ENCODE data around the gene SMARCB1.

Gene SMARCB1

GRCh38 chr22:23762842-23763578 is 23.8 kb upstream of the SMARCB1 start, which contains the start of gene C22orf15:
Gene C22orf15 (plus strand): TSS chr22:23762990. CDS start chr22:23763307, 317 bp downstream.
- DNase-seq (ENCODE audit: low read depth in 2 of 2) = no peak

DNA sequence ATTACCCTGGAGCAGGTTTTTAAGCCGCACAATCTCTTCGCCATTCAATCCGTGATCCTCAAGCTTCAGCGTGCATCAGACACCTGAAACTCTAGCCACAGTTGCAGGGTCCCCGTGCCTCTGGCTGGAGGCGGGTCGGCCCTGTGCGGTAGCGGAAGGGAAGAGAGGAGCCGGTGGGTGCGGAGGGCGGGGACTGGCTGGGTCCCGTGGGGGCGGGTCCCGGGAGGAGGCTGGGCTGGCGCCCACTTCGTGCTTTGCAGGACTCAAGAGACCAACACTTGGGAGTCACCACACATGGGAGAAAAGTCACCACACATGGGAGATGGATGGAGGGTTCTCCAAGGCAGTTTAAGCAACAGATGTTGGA is 23.2 kb upstream of the SMARCB1 start:
- DNase-seq (ENCODE audit: low read depth in 2 of 2) = peak; percentile 49 to 57

DNA sequence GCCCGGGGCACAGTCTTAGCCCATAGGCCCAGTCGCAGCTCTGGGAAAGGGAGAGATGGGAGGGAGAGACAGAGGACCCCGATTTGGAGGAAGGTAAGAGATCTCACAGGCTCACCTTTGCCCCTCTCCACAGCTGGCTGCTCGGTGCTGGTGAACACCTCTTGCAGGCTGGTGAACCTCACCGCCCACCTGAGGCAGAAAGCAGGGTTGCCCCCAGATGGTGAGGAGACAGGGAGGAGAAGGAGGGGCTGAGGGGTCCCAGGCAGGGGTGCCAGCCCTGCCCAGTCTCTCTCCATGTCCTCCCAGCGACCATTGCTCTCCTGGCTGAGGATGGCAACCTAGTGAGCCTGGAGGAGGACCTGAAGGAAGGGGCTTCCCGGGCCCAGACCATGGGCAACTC is 22.8 kb upstream of the SMARCB1 start:
- DNase-seq (ENCODE audit: low read depth in 2 of 2) = no peak

GRCh38 chr22:23764899-23765881 is 21.6 kb upstream of the SMARCB1 start:
- DNase-seq (ENCODE audit: low read depth in 2 of 2) = no peak

DNA sequence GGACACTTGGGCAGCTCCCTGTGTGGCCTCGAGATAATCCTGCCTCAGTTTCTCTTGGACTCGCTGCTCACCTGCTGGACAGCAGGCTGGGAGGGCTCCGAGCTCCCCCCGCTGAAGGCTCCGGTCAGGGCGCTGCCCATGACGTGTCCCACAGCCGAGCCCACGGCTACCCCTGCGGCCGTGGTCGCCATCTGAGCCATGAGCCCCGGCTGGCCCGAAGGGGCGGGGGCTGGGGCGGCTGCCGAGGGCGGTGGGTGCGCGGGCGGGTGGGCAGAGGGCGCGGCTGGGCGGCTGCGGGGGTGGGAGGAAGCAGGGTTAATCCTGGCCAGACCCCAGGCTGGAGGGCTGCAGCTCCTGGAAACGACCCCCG is 19.5 kb upstream of the SMARCB1 start:
- DNase-seq (ENCODE audit: low read depth in 2 of 2) = no peak

DNA sequence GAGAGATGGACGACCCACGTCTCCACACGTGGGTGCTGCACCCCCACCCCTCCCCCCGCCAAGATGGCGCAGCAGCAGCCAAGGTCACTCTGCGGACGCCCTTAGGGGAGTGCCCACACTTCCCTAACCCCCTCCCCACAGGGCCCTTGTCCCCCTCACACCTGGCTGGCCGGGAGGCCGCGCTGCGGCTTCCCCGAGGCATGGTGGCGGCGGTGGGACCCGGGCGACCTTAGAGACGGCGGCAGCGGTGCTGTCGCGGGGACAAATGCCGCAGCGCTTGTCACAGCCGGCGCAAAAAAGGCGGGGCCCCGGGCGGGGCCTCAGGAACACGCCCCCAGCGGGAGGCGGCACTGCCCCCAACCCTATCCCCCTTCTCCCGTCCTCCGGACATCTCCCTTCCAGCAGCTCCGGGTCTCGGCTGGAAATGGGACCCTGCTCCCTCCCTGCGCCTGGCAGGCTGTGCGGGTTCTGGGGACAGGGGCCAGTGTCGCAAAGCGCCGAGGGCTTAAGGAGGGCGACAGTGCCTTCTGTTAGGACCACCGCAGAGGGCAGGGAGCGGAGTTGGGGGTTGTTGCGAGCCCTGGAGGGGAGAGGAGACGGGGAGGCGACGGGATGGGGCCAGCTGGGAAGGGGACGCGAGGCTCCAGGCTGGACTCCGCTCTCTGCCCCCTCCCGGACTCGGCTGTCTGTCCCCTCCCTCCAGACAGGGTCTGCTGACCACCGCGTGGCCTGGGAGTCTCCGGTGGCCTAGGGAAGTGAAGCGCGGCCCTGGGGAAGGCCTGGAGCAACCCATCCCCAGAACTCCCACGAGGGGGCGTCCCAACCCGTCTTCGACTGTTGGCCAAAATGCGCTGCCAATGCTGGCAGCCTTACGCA is 18.9 kb upstream of the SMARCB1 start, which contains the start of gene CHCHD10:
TSS of gene CHCHD10 (minus strand) at position 300 of the 876 bp plus-strand sequence. CDS start at position 202, 98 bp downstream.
- DNase-seq (ENCODE audit: low read depth in 2 of 2) = peak; percentile 72 to 74

GRCh38 chr22:23769321-23769965 is 17.3 kb upstream of the SMARCB1 start:
- no peak for DNase-seq (ENCODE audit: low read depth in 2 of 2)

- no peak for DNase-seq (ENCODE audit: low read depth in 2 of 2)
Measured at GRCh38 chr22:23772315-23772648, 14.5 kb upstream of the SMARCB1 start.

DNA sequence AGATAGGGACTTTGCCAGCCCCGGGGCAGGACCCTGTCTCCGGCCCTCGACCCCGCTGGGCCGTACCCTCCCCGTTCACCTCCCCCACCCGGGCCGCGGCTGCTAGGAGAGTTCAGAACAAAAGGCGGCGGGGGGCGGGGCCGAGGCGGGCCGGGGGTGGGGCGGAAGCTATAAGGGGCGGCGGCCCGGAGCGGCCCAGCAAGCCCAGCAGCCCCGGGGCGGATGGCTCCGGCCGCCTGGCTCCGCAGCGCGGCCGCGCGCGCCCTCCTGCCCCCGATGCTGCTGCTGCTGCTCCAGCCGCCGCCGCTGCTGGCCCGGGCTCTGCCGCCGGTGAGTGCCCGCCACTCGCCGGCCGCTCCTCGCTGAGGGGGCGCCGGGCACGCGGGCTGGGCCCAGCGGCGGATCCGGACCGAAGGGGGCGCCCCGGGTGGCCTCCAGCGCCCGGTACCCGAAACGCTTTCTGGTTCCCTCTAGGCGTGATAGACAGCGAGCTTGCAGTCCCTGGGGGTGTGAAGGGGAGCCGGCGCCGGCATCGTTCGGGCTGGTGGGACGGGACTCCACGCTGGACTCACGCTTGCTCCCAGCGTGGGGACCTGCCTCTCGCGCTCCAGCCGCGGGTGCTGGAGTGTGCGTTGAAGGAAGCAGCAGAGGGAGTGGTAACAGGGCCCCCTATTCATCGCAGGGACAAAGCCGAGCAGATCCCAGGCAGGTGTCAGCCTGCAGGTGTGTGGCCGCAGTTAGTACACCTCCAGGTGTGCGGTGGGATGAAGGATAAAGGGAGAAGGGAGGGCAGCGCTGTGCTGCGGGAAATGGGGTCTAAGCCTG is 13.9 kb upstream of the SMARCB1 start, which contains the start of gene MMP11:
TSS of gene MMP11 (plus strand) at position 201 of the 825 bp plus-strand sequence. CDS start at position 223, 22 bp downstream.
- peak in 1 of 2 donors; percentile 29 for DNase-seq (ENCODE audit: low read depth in 2 of 2)

GRCh38 chr22:23773483-23774113 is 13.2 kb upstream of the SMARCB1 start:
- DNase-seq (ENCODE audit: low read depth in 2 of 2) = no peak

GRCh38 chr22:23774114-23774921 is 12.4 kb upstream of the SMARCB1 start:
- DNase-seq (ENCODE audit: low read depth in 2 of 2) = no peak

DNA sequence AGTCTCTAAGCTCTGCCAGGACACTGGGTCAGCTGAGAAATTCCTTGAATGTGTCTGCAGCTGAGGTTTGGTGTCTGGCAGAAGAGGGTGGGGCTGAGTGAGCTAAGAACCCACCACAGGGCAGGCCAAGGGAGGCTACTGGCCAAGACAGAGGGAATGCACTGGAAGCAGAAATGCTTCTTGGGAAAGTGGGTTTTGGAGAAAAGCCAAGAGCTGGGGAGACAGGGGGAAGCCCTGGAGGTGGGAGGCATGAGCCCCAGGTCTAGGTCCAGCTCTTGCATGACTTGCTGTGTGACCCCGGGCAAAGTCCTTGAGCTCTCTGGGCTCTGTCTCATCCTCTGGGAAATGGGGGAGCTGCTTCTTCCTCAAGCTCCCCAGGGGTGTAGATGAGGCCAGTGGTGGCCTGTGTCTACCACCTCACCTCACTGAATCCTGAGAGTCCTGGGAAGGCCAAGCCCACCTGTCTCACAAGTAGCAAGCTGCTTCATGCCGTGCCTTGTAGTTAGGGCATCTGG is 11.8 kb upstream of the SMARCB1 start:
- no peak for DNase-seq (ENCODE audit: low read depth in 2 of 2)

DNA sequence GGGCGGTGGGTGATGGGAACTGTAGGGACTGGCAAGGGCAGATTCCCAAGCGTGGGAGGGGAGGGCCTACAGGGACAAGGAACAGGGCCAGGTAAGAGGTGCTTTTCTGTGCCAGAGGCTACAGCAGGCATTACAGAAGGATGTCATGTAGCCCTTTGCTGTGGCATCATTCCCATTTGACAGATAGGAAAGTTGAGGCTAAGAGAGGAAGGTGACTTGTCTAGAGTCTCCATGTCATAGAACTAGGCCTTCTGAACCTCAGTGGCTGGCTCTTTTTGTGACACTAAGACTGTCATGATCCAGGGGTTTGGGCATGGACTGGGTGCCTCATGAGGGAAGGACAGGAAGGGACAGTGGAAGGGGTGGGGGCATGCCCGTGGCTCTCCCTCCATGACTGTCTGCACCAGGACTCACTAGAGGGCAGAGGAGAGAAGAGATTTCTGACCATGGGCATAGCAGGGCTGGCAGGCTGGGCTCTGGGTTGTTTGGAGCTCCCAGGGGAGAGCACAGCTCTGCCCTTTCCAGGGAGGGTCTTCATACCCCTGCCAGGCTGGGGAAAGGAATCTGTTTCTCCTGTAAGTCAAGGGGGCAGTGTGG is 10.9 kb upstream of the SMARCB1 start:
- DNase-seq (ENCODE audit: low read depth in 2 of 2) = no peak

GRCh38 chr22:23777776-23778576 is 8.8 kb upstream of the SMARCB1 start:
- DNase-seq (ENCODE audit: low read depth in 2 of 2) = no peak

DNA sequence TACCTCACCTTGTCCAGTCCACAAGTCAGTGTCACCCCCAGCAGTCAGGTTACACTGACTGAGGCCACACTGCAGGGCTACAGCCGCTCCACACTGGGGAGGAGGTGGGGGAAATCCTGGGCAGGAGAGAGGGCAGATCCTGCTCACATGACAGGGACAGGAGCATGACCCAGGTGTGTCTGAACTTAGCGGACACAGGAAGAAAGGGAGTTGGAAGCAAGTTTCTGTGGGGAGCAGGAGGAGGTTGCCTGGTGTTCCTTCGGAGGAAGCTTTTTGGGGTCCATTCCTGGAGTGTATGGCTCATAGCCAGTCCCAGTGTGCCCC is 8.2 kb upstream of the SMARCB1 start:
- no peak for DNase-seq (ENCODE audit: low read depth in 2 of 2)

DNA sequence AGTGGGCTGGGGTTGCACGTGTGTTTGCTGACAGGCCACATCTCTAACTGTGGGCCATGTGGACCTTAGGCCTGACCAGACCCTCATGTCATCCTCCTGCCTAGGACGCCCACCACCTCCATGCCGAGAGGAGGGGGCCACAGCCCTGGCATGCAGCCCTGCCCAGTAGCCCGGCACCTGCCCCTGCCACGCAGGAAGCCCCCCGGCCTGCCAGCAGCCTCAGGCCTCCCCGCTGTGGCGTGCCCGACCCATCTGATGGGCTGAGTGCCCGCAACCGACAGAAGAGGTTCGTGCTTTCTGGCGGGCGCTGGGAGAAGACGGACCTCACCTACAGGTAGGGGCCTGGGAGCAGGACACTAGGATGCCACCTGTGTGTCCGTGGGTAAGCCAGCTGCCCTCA is 7.7 kb upstream of the SMARCB1 start:
- DNase-seq (ENCODE audit: low read depth in 2 of 2) = no peak

DNA sequence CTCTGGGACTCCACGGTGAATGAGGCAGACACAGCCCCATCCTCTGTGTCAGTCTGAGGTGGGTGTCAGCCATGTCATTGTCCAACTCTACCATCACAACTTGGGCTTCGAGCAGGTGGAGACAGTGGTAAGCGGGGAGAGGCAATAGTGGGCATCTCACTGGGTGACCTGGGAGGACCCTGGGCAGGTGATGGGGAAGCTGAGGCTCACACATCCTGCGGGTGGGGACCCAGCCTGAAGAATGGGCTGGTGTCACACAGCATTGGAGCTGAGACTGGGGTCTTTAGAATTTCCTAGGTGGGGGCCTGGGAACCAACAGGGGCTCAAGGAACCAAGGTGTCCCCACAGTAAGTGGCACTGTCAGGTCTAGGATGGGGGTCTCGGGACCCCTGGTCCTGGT is 7.0 kb upstream of the SMARCB1 start:
- DNase-seq (ENCODE audit: low read depth in 2 of 2) = no peak
